ENCODE measurements around the gene METTL21C.

Gene METTL21C

GRCh38 chr13:102694937-102695336, at the start of gene METTL21C:
TSS of gene METTL21C (minus strand) at chr13:102695044. CDS start at chr13:102694498, 546 bp downstream.
- TF ChIP-seq CREB5 (CRISPR knock-in tag; IDR thresholded peaks at IDR 0.05; ENCODE audit: low read depth), result no peak
- TF ChIP-seq, protein P1, sequence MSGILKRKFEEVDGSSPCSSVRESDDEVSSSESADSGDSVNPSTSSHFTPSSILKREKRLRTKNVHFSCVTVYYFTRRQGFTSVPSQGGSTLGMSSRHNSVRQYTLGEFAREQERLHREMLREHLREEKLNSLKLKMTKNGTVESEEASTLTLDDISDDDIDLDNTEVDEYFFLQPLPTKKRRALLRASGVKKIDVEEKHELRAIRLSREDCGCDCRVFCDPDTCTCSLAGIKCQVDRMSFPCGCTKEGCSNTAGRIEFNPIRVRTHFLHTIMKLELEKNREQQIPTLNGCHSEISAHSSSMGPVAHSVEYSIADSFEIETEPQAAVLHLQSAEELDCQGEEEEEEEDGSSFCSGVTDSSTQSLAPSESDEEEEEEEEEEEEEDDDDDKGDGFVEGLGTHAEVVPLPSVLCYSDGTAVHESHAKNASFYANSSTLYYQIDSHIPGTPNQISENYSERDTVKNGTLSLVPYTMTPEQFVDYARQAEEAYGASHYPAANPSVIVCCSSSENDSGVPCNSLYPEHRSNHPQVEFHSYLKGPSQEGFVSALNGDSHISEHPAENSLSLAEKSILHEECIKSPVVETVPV (CRISPR knock-in tag; IDR thresholded peaks at IDR 0.05), result no peak
- TF ChIP-seq CSDC2 (CRISPR knock-in tag; IDR thresholded peaks at IDR 0.05), result no peak
- no peak for TF ChIP-seq ISL1 (CRISPR knock-in tag; IDR thresholded peaks at IDR 0.05)
- TF ChIP-seq SNAI2 (CRISPR knock-in tag; IDR thresholded peaks at IDR 0.05), result no peak
- TF ChIP-seq OSR1 (CRISPR knock-in tag; IDR thresholded peaks at IDR 0.05), result no peak
- no peak for TF ChIP-seq RARB (CRISPR knock-in tag; IDR thresholded peaks at IDR 0.05)
- no peak for TF ChIP-seq ZNF70 (CRISPR knock-in tag; IDR thresholded peaks at IDR 0.05)
- TF ChIP-seq TOX (CRISPR knock-in tag; IDR thresholded peaks at IDR 0.05; ENCODE audit: borderline replicate concordance), result no peak
- no peak for ATAC-seq

DNA sequence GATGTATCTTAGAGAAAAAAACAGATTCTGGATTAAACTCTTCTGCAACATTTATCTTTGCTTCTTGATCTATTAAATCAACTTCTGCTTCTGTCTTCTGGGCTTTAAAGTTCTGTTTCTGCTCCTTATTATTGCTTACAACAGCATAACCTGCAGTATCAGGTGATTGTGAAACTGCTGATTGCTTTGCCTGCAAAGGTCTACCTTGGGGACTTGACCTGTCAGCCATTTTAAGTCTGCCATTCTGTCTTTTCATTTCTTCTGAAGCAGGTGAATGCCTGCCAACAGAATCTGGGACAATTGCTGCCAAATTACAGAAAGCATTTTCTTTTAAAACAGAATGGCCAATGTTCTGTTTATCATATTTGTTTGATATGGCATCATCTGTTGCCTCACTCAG, 47.7 kb upstream of the METTL21C start:
- TF ChIP-seq ZFP30 (CRISPR knock-in tag; IDR thresholded peaks at IDR 0.05), result no peak
- no peak for TF ChIP-seq GLIS3 (CRISPR knock-in tag; IDR thresholded peaks at IDR 0.05)
- no peak for TF ChIP-seq ESRRG (CRISPR knock-in tag; IDR thresholded peaks at IDR 0.05)
- TF ChIP-seq PPARA (CRISPR knock-in tag; IDR thresholded peaks at IDR 0.05; ENCODE audit: borderline replicate concordance), result no peak
- TF ChIP-seq, protein P2, sequence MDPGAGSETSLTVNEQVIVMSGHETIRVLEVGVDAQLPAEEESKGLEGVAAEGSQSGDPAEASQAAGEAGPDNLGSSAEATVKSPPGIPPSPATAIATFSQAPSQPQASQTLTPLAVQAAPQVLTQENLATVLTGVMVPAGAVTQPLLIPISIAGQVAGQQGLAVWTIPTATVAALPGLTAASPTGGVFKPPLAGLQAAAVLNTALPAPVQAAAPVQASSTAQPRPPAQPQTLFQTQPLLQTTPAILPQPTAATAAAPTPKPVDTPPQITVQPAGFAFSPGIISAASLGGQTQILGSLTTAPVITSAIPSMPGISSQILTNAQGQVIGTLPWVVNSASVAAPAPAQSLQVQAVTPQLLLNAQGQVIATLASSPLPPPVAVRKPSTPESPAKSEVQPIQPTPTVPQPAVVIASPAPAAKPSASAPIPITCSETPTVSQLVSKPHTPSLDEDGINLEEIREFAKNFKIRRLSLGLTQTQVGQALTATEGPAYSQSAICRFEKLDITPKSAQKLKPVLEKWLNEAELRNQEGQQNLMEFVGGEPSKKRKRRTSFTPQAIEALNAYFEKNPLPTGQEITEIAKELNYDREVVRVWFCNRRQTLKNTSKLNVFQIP (CRISPR knock-in tag; IDR thresholded peaks at IDR 0.05; ENCODE audit: borderline replicate concordance, low read depth), result no peak
- no peak for TF ChIP-seq OSR1 (CRISPR knock-in tag; IDR thresholded peaks at IDR 0.05)
- TF ChIP-seq, protein P3, sequence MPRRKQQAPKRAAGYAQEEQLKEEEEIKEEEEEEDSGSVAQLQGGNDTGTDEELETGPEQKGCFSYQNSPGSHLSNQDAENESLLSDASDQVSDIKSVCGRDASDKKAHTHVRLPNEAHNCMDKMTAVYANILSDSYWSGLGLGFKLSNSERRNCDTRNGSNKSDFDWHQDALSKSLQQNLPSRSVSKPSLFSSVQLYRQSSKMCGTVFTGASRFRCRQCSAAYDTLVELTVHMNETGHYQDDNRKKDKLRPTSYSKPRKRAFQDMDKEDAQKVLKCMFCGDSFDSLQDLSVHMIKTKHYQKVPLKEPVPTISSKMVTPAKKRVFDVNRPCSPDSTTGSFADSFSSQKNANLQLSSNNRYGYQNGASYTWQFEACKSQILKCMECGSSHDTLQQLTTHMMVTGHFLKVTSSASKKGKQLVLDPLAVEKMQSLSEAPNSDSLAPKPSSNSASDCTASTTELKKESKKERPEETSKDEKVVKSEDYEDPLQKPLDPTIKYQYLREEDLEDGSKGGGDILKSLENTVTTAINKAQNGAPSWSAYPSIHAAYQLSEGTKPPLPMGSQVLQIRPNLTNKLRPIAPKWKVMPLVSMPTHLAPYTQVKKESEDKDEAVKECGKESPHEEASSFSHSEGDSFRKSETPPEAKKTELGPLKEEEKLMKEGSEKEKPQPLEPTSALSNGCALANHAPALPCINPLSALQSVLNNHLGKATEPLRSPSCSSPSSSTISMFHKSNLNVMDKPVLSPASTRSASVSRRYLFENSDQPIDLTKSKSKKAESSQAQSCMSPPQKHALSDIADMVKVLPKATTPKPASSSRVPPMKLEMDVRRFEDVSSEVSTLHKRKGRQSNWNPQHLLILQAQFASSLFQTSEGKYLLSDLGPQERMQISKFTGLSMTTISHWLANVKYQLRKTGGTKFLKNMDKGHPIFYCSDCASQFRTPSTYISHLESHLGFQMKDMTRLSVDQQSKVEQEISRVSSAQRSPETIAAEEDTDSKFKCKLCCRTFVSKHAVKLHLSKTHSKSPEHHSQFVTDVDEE (CRISPR knock-in tag; IDR thresholded peaks at IDR 0.05), result no peak
- no peak for TF ChIP-seq ZNF565 (CRISPR knock-in tag; conservative IDR thresholded peaks at IDR 0.05; ENCODE audit: low read depth)
- no peak for TF ChIP-seq CSDC2 (CRISPR knock-in tag; IDR thresholded peaks at IDR 0.05)
- TF ChIP-seq, protein P1 (CRISPR knock-in tag; IDR thresholded peaks at IDR 0.05), result no peak
- no peak for TF ChIP-seq ISL1 (CRISPR knock-in tag; IDR thresholded peaks at IDR 0.05)
- no peak for TF ChIP-seq ARNTL (CRISPR knock-in tag; IDR thresholded peaks at IDR 0.05; ENCODE audit: borderline replicate concordance, low read depth)
- TF ChIP-seq ZC3H10 (CRISPR knock-in tag; IDR thresholded peaks at IDR 0.05), result no peak
- TF ChIP-seq ZFP3 (CRISPR knock-in tag; IDR thresholded peaks at IDR 0.05), result no peak
- TF ChIP-seq SNAI2 (CRISPR knock-in tag; IDR thresholded peaks at IDR 0.05), result no peak
- no peak for TF ChIP-seq PATZ1 (CRISPR knock-in tag; IDR thresholded peaks at IDR 0.05; ENCODE audit: borderline replicate concordance)
- TF ChIP-seq RARB (CRISPR knock-in tag; IDR thresholded peaks at IDR 0.05), result no peak
- no peak for TF ChIP-seq TOX (CRISPR knock-in tag; IDR thresholded peaks at IDR 0.05; ENCODE audit: borderline replicate concordance)
- ATAC-seq, result no peak

All from SK-N-SH treated with all-trans-retinoic acid at 6 μM for 48 hours (cell line).